Measurements from ENCODE around the gene B3GNT9. TPM values are rescaled to one million over a fixed set of nuclear protein-coding genes. Genes with fewer than 3 reads are reported as not detected.

Gene B3GNT9
- total RNA-seq, 1 experiment from 2014 or later: 6.8 TPM

GRCh38 chr16:67191411-67191994, 40.7 kb upstream of the B3GNT9 start:
- no peaks in the 10 kb centered on the region for H3K27me3 Mint-ChIP-seq (ENCODE audit: unreplicated experiment)
- CTCF ChIA-PET: interaction anchor here (0.7 kb wide), 1 partner anchor 55 kb away, joined by 7 read pairs; no protein-coding TSS in a partner anchor
- intact Hi-C loops (cut with micrococcal nuclease; ENCODE audit: unreplicated experiment): no loop called here
- TF ChIP-seq CTCF (IDR thresholded peaks at IDR 0.05; ENCODE audit: unreplicated experiment): no peak
- H3K4me3 Mint-ChIP-seq (ENCODE audit: low read depth, unreplicated experiment): peak overlapping the region; percentile 87
- DNase-seq: no peak
- BruUV-seq (replicated peaks): no TSS peak
- H3K4me1 Mint-ChIP-seq (ENCODE audit: low read depth, unreplicated experiment): peaks cover 30% of the 10 kb centered on the region
- peak overlapping the region; percentile 82 for H3K27ac Mint-ChIP-seq (ENCODE audit: unreplicated experiment)
- peaks cover 53% of the 10 kb centered on the region for H3K36me3 Mint-ChIP-seq (ENCODE audit: insufficient read depth, unreplicated experiment)
- H3K9me3 Mint-ChIP-seq (ENCODE audit: low read depth, unreplicated experiment): no peaks in the 10 kb centered on the region

- peak overlapping the region; percentile 82 for H3K27ac Mint-ChIP-seq (ENCODE audit: unreplicated experiment)
- H3K4me1 Mint-ChIP-seq (ENCODE audit: low read depth, unreplicated experiment): peaks cover 23% of the 10 kb centered on the region
- peaks cover under 1% of the 10 kb centered on the region for H3K27me3 Mint-ChIP-seq (ENCODE audit: unreplicated experiment)
- BruUV-seq (replicated peaks): no TSS peak
- no peak for DNase-seq
- H3K36me3 Mint-ChIP-seq (ENCODE audit: insufficient read depth, unreplicated experiment): peaks cover 45% of the 10 kb centered on the region
- H3K4me3 Mint-ChIP-seq (ENCODE audit: low read depth, unreplicated experiment): peak overlapping the region; percentile 87
- CTCF ChIA-PET: no interaction called here
- no peaks in the 10 kb centered on the region for H3K9me3 Mint-ChIP-seq (ENCODE audit: low read depth, unreplicated experiment)
- TF ChIP-seq CTCF (IDR thresholded peaks at IDR 0.05; ENCODE audit: unreplicated experiment): no peak
- intact Hi-C loops (cut with micrococcal nuclease; ENCODE audit: unreplicated experiment): no loop called here
Measured at GRCh38 chr16:67190448-67191399, 39.9 kb upstream of the B3GNT9 start.

GRCh38 chr16:67190041-67190440, 39.2 kb upstream of the B3GNT9 start, which contains the start of gene EXOC3L1:
TSS of gene EXOC3L1 (minus strand) at chr16:67190136. CDS start at chr16:67189676, 460 bp downstream.
- CTCF ChIA-PET: no interaction called here
- intact Hi-C loops (cut with micrococcal nuclease; ENCODE audit: unreplicated experiment): no loop called here
- Mint-ChIP-seq H3K27me3 (ENCODE audit: unreplicated experiment) (peaks cover 8% of the 10 kb centered on the region), H3K4me3 (ENCODE audit: low read depth, unreplicated experiment) (no peak within 1 kb of the TSS), H3K36me3 (ENCODE audit: insufficient read depth, unreplicated experiment) (peaks cover 38% of the 10 kb centered on the region), H3K9me3 (ENCODE audit: low read depth, unreplicated experiment) (no peaks in the 10 kb centered on the region), H3K4me1 (ENCODE audit: low read depth, unreplicated experiment) (peaks cover 29% of the 10 kb centered on the region), H3K27ac (ENCODE audit: unreplicated experiment) (no peak within 1 kb of the TSS)
- no peak for DNase-seq
- no peak for TF ChIP-seq CTCF (IDR thresholded peaks at IDR 0.05; ENCODE audit: unreplicated experiment)
- no TSS peak for BruUV-seq (replicated peaks)

- no peak for DNase-seq
- Mint-ChIP-seq H3K36me3 (ENCODE audit: insufficient read depth, unreplicated experiment) (peaks cover 26% of the 10 kb centered on the region), H3K27me3 (ENCODE audit: unreplicated experiment) (peaks cover 12% of the 10 kb centered on the region), H3K9me3 (ENCODE audit: low read depth, unreplicated experiment) (no peaks in the 10 kb centered on the region), H3K4me1 (ENCODE audit: low read depth, unreplicated experiment) (peaks cover 26% of the 10 kb centered on the region), H3K4me3 (ENCODE audit: low read depth, unreplicated experiment) (no peak overlapping the region), H3K27ac (ENCODE audit: unreplicated experiment) (no peak overlapping the region)
- CTCF ChIA-PET: interaction anchor here (0.7 kb wide), 2 partner anchors 37 to 383 kb away, joined by 3 read pairs; no protein-coding TSS in a partner anchor
- no peak for TF ChIP-seq CTCF (IDR thresholded peaks at IDR 0.05; ENCODE audit: unreplicated experiment)
- no TSS peak for BruUV-seq (replicated peaks)
- intact Hi-C loops (cut with micrococcal nuclease; ENCODE audit: unreplicated experiment): loop anchor here (5.0 kb wide), 2 partner anchors 171 to 241 kb away; no protein-coding TSS in a partner anchor
Measured at GRCh38 chr16:67188798-67189197, 38.0 kb upstream of the B3GNT9 start.

Data from Calu3 (cell line).